ENCODE measurements around the gene TNRC18.

TNRC18 gene

DNA sequence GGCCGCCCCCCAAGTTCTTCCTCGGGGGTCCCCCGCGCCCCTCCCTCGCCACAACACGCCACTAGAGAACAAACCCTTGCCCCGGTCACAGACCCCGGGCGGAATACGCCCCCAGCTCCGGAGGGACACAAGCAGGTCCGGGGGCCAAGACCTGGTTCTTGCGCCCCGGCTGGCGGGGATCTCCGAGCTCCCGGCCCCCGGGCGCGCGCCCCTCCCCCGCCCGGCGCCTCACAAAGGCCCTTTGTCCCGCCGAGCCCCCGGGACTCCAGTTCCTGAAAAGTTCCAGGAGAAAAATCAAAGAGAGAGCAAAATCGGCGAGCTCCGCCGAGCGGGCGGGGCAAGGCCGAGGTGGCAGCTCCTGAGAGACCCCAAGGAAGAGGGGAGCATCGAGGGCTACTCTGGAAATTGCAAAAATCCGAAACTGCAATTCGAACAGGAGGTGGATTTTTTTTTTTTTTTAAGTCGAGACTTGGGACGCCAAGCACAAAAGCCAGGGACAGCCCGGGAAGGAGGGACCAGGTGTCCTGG, 4.0 kb downstream of the TNRC18 start:
- no peak for DNase-seq
- TF ChIP-seq POLR2A (IDR thresholded peaks at IDR 0.05; ENCODE audit: low read length) (no peak), GATA1 (IDR thresholded peaks at IDR 0.05; ENCODE audit: low read depth, low read length) (no peak)

GRCh38 chr7:5418285-5418582, 5.4 kb downstream of the TNRC18 start:
- no peak for DNase-seq
- TF ChIP-seq GATA1 (IDR thresholded peaks at IDR 0.05; ENCODE audit: low read depth, low read length) (no peak), POLR2A (IDR thresholded peaks at IDR 0.05; ENCODE audit: low read length) (no peak)

DNA sequence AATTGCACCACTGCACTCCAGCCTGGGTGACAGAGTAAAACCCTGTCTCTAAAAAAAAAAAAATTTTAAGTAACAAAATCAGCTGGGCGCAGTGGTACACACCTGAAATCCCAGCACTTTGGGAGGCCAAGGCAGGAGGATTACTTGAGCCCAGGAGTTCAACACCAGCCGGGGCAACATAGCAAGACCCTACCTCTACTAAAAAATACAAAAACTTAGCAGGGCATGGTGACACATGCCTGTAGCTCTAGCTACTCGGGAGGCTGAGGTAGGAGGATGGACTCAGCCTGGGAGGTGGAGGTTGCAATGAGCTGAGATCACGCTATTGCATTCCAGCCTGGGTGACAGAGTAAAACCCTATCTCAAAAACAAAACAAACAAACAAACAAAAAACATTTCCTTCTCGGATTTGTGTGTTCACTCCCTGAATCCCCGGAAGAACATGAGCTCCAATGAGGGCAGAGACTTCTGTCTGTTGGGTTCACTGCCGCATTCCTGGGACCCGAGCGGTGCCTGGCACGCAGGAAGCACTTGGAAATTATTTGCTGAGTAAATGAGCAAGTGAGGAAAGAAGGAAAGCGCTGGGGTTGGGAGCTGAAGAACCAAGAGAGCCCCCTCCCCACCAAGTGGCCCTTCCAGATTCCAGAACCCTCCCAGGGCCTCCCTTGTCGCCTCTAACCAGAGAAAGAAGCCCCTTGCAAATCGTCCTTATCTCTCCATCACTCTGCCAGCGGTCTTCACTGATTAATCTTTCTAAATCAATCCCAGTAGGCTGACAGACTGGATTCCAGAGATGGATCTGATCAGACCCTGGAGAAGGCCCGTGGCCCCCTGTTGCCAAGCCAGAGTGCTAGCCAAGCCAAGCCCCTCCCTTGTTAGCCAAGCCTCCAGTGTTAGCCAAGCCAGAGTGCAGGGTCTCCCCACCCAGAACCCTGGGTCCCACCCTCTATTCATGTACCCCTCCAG, 6.2 kb downstream of the TNRC18 start:
- no peak for TF ChIP-seq POLR2A (IDR thresholded peaks at IDR 0.05; ENCODE audit: low read length)
- no peak for TF ChIP-seq GATA1 (IDR thresholded peaks at IDR 0.05; ENCODE audit: low read depth, low read length)
- no peak for DNase-seq

GRCh38 chr7:5414916-5415315, 8.7 kb downstream of the TNRC18 start:
- TF ChIP-seq GATA1 (IDR thresholded peaks at IDR 0.05; ENCODE audit: low read depth, low read length): no peak
- no peak for TF ChIP-seq POLR2A (IDR thresholded peaks at IDR 0.05; ENCODE audit: low read length)
- DNase-seq: no peak

GRCh38 chr7:5413449-5413786, 10.2 kb downstream of the TNRC18 start:
- TF ChIP-seq POLR2A (IDR thresholded peaks at IDR 0.05; ENCODE audit: low read length) (no peak), GATA1 (IDR thresholded peaks at IDR 0.05; ENCODE audit: low read depth, low read length) (no peak)
- no peak for DNase-seq

GRCh38 chr7:5408777-5409176, 14.9 kb downstream of the TNRC18 start:
- no peak for TF ChIP-seq POLR2A (IDR thresholded peaks at IDR 0.05; ENCODE audit: low read length)
- no peak for TF ChIP-seq GATA1 (IDR thresholded peaks at IDR 0.05; ENCODE audit: low read depth, low read length)
- DNase-seq: no peak

- no peak for TF ChIP-seq POLR2A (IDR thresholded peaks at IDR 0.05; ENCODE audit: low read length)
- no peak for TF ChIP-seq GATA1 (IDR thresholded peaks at IDR 0.05; ENCODE audit: low read depth, low read length)
- no peak for DNase-seq
Measured at GRCh38 chr7:5406957-5407945, 16.4 kb downstream of the TNRC18 start.

GRCh38 chr7:5404421-5404826, 19.2 kb downstream of the TNRC18 start:
- no peak for DNase-seq
- TF ChIP-seq POLR2A (IDR thresholded peaks at IDR 0.05; ENCODE audit: low read length) (no peak), GATA1 (IDR thresholded peaks at IDR 0.05; ENCODE audit: low read depth, low read length) (no peak)

- no peak for DNase-seq
- TF ChIP-seq GATA1 (IDR thresholded peaks at IDR 0.05; ENCODE audit: low read depth, low read length) (no peak), POLR2A (IDR thresholded peaks at IDR 0.05; ENCODE audit: low read length) (no peak)
Measured at GRCh38 chr7:5403442-5403841, 20.2 kb downstream of the TNRC18 start.

DNA sequence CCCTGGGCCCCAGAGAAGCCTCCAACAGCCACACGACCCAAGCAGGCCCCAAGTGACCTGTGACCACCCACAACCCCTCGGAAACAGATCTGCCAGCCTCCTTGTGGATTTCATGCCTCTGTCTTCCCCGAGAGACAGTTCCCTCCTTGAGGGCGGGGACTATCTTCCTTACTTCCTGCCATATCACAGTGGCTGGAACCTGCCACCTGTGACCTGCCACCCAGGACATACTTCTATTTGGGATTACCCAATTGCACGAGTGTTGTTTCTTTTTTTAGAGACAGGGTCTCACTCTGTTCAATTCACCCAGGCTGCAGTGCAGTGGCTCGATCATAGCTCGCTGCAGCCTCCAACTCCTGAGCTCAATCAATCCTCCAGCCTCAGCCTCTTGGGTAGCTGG, 25.9 kb downstream of the TNRC18 start:
- no peak for TF ChIP-seq POLR2A (IDR thresholded peaks at IDR 0.05; ENCODE audit: low read length)
- TF ChIP-seq GATA1 (IDR thresholded peaks at IDR 0.05; ENCODE audit: low read depth, low read length): no peak
- DNase-seq: no peak

DNA sequence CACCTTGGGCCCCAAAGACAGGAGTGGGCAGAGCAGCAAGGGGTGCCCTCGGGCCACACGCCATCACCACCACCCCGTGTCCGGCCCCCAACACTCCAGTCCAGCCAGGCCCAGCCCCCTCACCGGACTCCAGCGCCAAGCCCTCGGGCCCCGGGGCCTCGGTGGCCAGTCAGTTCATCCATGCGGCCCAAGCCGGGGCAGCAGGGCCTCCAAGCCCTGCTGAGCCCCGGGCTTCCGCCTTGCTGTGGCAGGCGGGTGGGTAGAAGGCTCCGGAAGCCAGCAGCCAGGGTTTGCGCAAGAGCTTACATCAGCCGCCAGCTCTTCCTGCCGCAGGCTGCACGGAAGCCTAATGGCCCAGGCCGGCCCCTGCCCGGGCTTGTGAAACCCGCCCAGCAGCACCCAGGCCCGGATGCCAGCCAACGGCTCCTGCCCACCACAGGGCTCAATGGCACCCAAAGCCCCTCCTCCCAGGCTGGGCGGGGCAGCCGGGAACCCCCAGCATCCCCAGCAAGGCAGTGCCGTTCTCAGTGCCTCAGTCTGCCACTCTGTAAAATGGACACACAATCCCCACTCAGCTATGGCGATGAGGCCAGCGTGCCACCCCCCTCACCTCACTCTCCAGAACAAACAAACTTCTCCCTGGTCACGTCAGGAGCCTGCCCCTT, 26.5 kb downstream of the TNRC18 start:
- TF ChIP-seq GATA1 (IDR thresholded peaks at IDR 0.05; ENCODE audit: low read depth, low read length) (no peak), POLR2A (IDR thresholded peaks at IDR 0.05; ENCODE audit: low read length) (peak; percentile 86)
- peak; percentile 88 to 91 for DNase-seq

- peak; percentile 78 to 80 for DNase-seq
- TF ChIP-seq POLR2A (IDR thresholded peaks at IDR 0.05; ENCODE audit: low read length): no peak
- TF ChIP-seq GATA1 (IDR thresholded peaks at IDR 0.05; ENCODE audit: low read depth, low read length): no peak
Measured at GRCh38 chr7:5396542-5396941, 27.1 kb downstream of the TNRC18 start.

GRCh38 chr7:5395246-5395645, 28.4 kb downstream of the TNRC18 start:
- DNase-seq: peak in 1 of 2 experiments; percentile 16
- TF ChIP-seq POLR2A (IDR thresholded peaks at IDR 0.05; ENCODE audit: low read length): no peak
- TF ChIP-seq GATA1 (IDR thresholded peaks at IDR 0.05; ENCODE audit: low read depth, low read length): no peak
